ENCODE measurements around the gene OSGEP. TPM values are rescaled to one million over a fixed set of nuclear protein-coding genes. Genes with fewer than 3 reads are reported as not detected.
A peak's percentile ranks its signal among the peaks of the same experiment; 100 is the strongest.

OSGEP gene
- 10 to 100 TPM; 31.2 to 35.0 TPM for total RNA-seq
- long read RNA-seq, transcript OSGEP-201 (11 exons, 2,002 nt): major isoform, 18 of 25 reads
- long read RNA-seq, partial matches to known transcripts: 2 of 25 reads
- long read RNA-seq, other reads (novel, unspliced or antisense): 4 of 25 reads

GRCh38 chr14:20454516-20455354 lies at the start of gene OSGEP, which contains the start of gene APEX1:
TSS of gene OSGEP (minus strand) at chr14:20454812. CDS start at chr14:20454683, 129 bp downstream.
TSS of gene APEX1 (plus strand) at chr14:20455226. CDS start at chr14:20455646, 420 bp downstream.
- intact Hi-C loops (cut with DNase I, micrococcal nuclease): loop anchor here in 1 of 2 donors (10.0 kb wide), 1 partner anchor 110 kb away; the partner anchor contains the start of gene PARP2
- DNase-seq (peak; percentile 98 to 99), ATAC-seq (peak; percentile 86)

- DNase-seq (no peak), ATAC-seq (no peak)
- intact Hi-C loops (cut with DNase I, micrococcal nuclease): no loop called here
These were observed 49.3 kb upstream of the OSGEP start for GRCh38 chr14:20503898-20504297.

- no peak for ATAC-seq
- no peak for DNase-seq
- intact Hi-C loops (cut with DNase I, micrococcal nuclease): no loop called here
These were observed 46.7 kb upstream of the OSGEP start for GRCh38 chr14:20501346-20501745.

- intact Hi-C loops (cut with DNase I, micrococcal nuclease): no loop called here
- ATAC-seq (no peak), DNase-seq (no peak)
These were observed 45.3 kb upstream of the OSGEP start for GRCh38 chr14:20499881-20500280.

GRCh38 chr14:20499108-20499507 lies 44.5 kb upstream of the OSGEP start:
- intact Hi-C loops (cut with DNase I, micrococcal nuclease): no loop called here
- DNase-seq: no peak
- no peak for ATAC-seq

GRCh38 chr14:20498622-20499021 lies 44.0 kb upstream of the OSGEP start:
- no peak for ATAC-seq
- intact Hi-C loops (cut with DNase I, micrococcal nuclease): no loop called here
- no peak for DNase-seq

GRCh38 chr14:20494935-20495766 lies 40.5 kb upstream of the OSGEP start:
- DNase-seq: no peak
- no peak for ATAC-seq
- intact Hi-C loops (cut with DNase I, micrococcal nuclease): no loop called here

- no peak for DNase-seq
- intact Hi-C loops (cut with DNase I, micrococcal nuclease): no loop called here
These were observed 39.0 kb upstream of the OSGEP start for GRCh38 chr14:20493634-20494033.

GRCh38 chr14:20492486-20492885 lies 37.9 kb upstream of the OSGEP start:
- no peak for DNase-seq

More at GRCh38 chr14:20493634-20494033, 39.0 kb upstream of the OSGEP start:
- no peak for ATAC-seq

GRCh38 chr14:20490563-20490962 lies 36.0 kb upstream of the OSGEP start:
- ATAC-seq (no peak), DNase-seq (no peak)
- intact Hi-C loops (cut with DNase I, micrococcal nuclease): no loop called here

More at GRCh38 chr14:20492486-20492885, 37.9 kb upstream of the OSGEP start:
- intact Hi-C loops (cut with DNase I, micrococcal nuclease): no loop called here
- no peak for ATAC-seq

GRCh38 chr14:20489093-20489994 lies 34.7 kb upstream of the OSGEP start:
- ATAC-seq: no peak
- intact Hi-C loops (cut with DNase I, micrococcal nuclease): no loop called here
- no peak for DNase-seq

- intact Hi-C loops (cut with DNase I, micrococcal nuclease): no loop called here
- ATAC-seq: no peak
- DNase-seq: no peak
These were observed 32.7 kb upstream of the OSGEP start for GRCh38 chr14:20487396-20487725.

GRCh38 chr14:20486684-20487395 lies 32.2 kb upstream of the OSGEP start:
- no peak for DNase-seq
- intact Hi-C loops (cut with DNase I, micrococcal nuclease): no loop called here
- no peak for ATAC-seq

GRCh38 chr14:20485900-20486299 lies 31.3 kb upstream of the OSGEP start:
- intact Hi-C loops (cut with DNase I, micrococcal nuclease): no loop called here
- ATAC-seq: peak; percentile 36

GRCh38 chr14:20482382-20482781 lies 27.8 kb upstream of the OSGEP start:
- intact Hi-C loops (cut with DNase I, micrococcal nuclease): no loop called here
- ATAC-seq (no peak), DNase-seq (no peak)

More at GRCh38 chr14:20485900-20486299, 31.3 kb upstream of the OSGEP start:
- no peak for DNase-seq

GRCh38 chr14:20478894-20479293 lies 24.3 kb upstream of the OSGEP start:
- ATAC-seq: no peak
- intact Hi-C loops (cut with DNase I, micrococcal nuclease): no loop called here
- no peak for DNase-seq

GRCh38 chr14:20477211-20477876 lies 22.7 kb upstream of the OSGEP start:
- intact Hi-C loops (cut with DNase I, micrococcal nuclease): no loop called here
- peak; percentile 25 for ATAC-seq
- no peak for DNase-seq

All from left colon (tissue), 2 donors.